ENCODE data around the gene NAPA. TPM values are rescaled to one million over a fixed set of nuclear protein-coding genes. Genes with fewer than 3 reads are reported as not detected.
"Not testable (repeated sequence)": the region's sequence is repeated elsewhere in the genome, so short reads cannot be mapped to it uniquely, and the experiment has no call there.

Gene NAPA
- total RNA-seq, 2 donors from 2014 or later = 127 to 213 TPM

- no peak for DNase-seq (ENCODE audit: low spot score)
- H3K27ac ChIP-seq = no peak overlapping the region
- TF ChIP-seq CTCF (IDR thresholded peaks at IDR 0.05) = no peak
- H3K4me1 ChIP-seq = peaks cover 0 to 33% of the 10 kb centered on the region in 2 donors
- H3K27me3 ChIP-seq = no peaks in the 10 kb centered on the region
- peaks cover 44% of the 10 kb centered on the region for H3K36me3 ChIP-seq
- no peaks in the 10 kb centered on the region for H3K9me3 ChIP-seq
- H3K4me3 ChIP-seq = no peak overlapping the region
These were observed 27.0 kb downstream of the NAPA start for GRCh38 chr19:47487551-47488515.

- Histone ChIP-seq H3K27me3 (no peaks in the 10 kb centered on the region), H3K9me3 (no peaks in the 10 kb centered on the region), H3K4me1 (peaks cover 0 to 24% of the 10 kb centered on the region in 2 donors), H3K36me3 (peaks cover 37% of the 10 kb centered on the region), H3K27ac (no peak overlapping the region), H3K4me3 (no peak overlapping the region)
- TF ChIP-seq CTCF (IDR thresholded peaks at IDR 0.05) = no peak
- DNase-seq (ENCODE audit: low spot score) = no peak
These were observed 28.0 kb downstream of the NAPA start for GRCh38 chr19:47486900-47487299.

- not testable (repeated sequence) for H3K4me3 ChIP-seq; H3K9me3 ChIP-seq; H3K27ac ChIP-seq; DNase-seq (ENCODE audit: low spot score); H3K27me3 ChIP-seq
- Histone ChIP-seq H3K36me3 (peaks cover 30% of the 10 kb centered on the region), H3K4me1 (peaks cover 0 to 17% of the 10 kb centered on the region in 2 donors)
These were observed 28.6 kb downstream of the NAPA start for GRCh38 chr19:47486220-47486619.

GRCh38 chr19:47485210-47485609 lies 29.7 kb downstream of the NAPA start:
- Histone ChIP-seq H3K36me3 (peaks cover 27% of the 10 kb centered on the region), H3K27ac (peak overlapping the region in 1 of 2 donors; percentile 94), H3K4me3 (no peak overlapping the region)

GRCh38 chr19:47483800-47484690 lies 30.8 kb downstream of the NAPA start, which contains the start of gene KPTN:
Gene KPTN, minus strand, starts transcription at chr19:47484219. Its CDS starts 59 bp downstream, at chr19:47484160.
- no peaks in the 10 kb centered on the region for H3K27me3 ChIP-seq
- H3K4me1 ChIP-seq = peaks cover 0 to 20% of the 10 kb centered on the region in 2 donors
- peak within 1 kb of the TSS; percentile 71 to 72 for H3K4me3 ChIP-seq
- peaks cover 15% of the 10 kb centered on the region for H3K36me3 ChIP-seq
- H3K27ac ChIP-seq = peak within 1 kb of the TSS; percentile 91 to 94
- peak; percentile 89 for DNase-seq (ENCODE audit: low spot score)
- TF ChIP-seq CTCF (IDR thresholded peaks at IDR 0.05) = peak; percentile 85 to 90
- no peaks in the 10 kb centered on the region for H3K9me3 ChIP-seq

More at GRCh38 chr19:47485210-47485609, 29.7 kb downstream of the NAPA start:
- H3K4me1 ChIP-seq = peaks cover 0 to 18% of the 10 kb centered on the region in 2 donors
- no peaks in the 10 kb centered on the region for H3K9me3 ChIP-seq
- no peaks in the 10 kb centered on the region for H3K27me3 ChIP-seq
- no peak for TF ChIP-seq CTCF (IDR thresholded peaks at IDR 0.05)
- DNase-seq (ENCODE audit: low spot score) = no peak

Measured in right atrium auricular region (tissue), 2 donors.